Endothelial cell (in vitro differentiated cells): ENCODE data around the gene FERMT3. TPM values are rescaled to one million over a fixed set of nuclear protein-coding genes. Genes with fewer than 3 reads are reported as not detected.

Experiments used
- DNase-seq: peaks from one replicate; pipeline ENCODE4 v3.0.0; 2021; ENCODE audit warnings: low spot score
- H3K27ac Mint-ChIP-seq: one replicate; pipeline ENCODE4 v1.8.0; 2021; ENCODE audit warnings: mixed read lengths, inconsistent platforms; ENCODE audit not compliant: unreplicated experiment
- H3K27me3 Mint-ChIP-seq: one replicate; pipeline ENCODE4 v1.8.0; 2021; ENCODE audit warnings: mild to moderate bottlenecking, moderate library complexity, mixed read lengths, inconsistent platforms; ENCODE audit not compliant: unreplicated experiment
- H3K36me3 Mint-ChIP-seq: one replicate; pipeline ENCODE4 v1.8.0; 2021; ENCODE audit warnings: mild to moderate bottlenecking, low read depth, mixed read lengths, inconsistent platforms; ENCODE audit not compliant: unreplicated experiment
- H3K4me1 Mint-ChIP-seq: one replicate; pipeline ENCODE4 v1.8.0; 2021; ENCODE audit warnings: mild to moderate bottlenecking, mixed read lengths, inconsistent platforms; ENCODE audit not compliant: unreplicated experiment
- H3K4me3 Mint-ChIP-seq: one replicate; pipeline ENCODE4 v1.8.0; 2021; ENCODE audit warnings: mild to moderate bottlenecking, mixed read lengths, inconsistent platforms; ENCODE audit not compliant: unreplicated experiment
- H3K9me3 Mint-ChIP-seq: one replicate; pipeline ENCODE4 v1.8.0; 2021; ENCODE audit warnings: mixed read lengths, inconsistent platforms; ENCODE audit not compliant: unreplicated experiment
- total RNA-seq: library from RNA; stranded (reverse); fragmentation: NEBNext Ultra II Directional; extraction: Animal tissue kit (Norgen Biotek cat#: 25700); gene quantifications from one replicate; pipeline ENCODE4 v1.2.1, GENCODE V29; 2021; ENCODE audit not compliant: unreplicated experiment
- TF ChIP-seq, protein P1 (sequence below): fragments of 200-600 bp; sonication (generic); IDR thresholded peaks from one replicate; pipeline ENCODE4 v1.5.0; 2021; ENCODE audit warnings: antibody characterized with exemption; ENCODE audit not compliant: unreplicated experiment

Gene FERMT3
- total RNA-seq, 1 donor from 2014 or later: 6.2 TPM

DNA sequence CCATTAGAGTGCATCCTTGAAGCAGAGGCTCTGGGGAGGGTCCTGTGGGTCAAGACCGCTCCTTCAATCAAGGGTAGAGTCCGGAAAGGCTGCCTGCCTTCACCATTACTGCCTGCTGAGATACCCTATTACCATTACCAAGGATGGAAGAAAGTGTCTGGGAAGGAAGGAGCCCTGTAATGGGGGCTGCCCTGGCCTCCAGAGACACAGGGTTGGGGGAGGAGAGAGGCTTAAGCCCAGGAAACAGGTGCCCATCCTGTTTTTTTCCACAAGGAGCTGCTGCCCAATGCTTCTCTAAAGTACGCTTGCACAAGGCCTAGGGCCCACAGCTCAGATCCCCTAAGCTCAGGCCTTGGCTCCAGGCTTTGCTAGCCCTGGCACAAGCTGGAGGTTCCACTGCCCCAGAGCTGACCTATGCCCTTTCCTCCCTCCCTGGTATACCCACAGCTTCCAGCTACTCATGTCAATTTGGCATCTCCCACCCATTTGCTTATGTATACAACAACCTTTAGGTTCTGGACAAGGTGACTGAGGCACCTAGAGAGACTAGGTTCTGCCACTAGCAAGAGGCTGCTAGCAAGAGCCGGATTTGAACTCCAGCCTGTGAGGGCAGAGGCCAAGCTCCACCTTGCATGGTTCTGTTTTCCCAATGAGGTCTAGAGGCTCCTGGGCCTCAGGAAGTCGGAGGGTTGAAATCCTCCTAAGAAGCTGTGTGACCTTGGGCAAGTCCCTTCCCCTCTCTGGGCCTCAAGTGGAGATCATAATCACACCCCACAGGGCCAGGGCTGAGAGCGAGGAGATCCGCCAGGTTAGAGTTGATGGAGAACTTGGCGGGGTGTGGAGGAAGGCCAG lies 43.3 kb downstream of the FERMT3 start:
- DNase-seq: no peak
- Mint-ChIP-seq H3K27me3 (peaks cover 10% of the 10 kb centered on the region), H3K4me3 (peak overlapping the region; percentile 69), H3K4me1 (peaks cover 32% of the 10 kb centered on the region), H3K9me3 (no peaks in the 10 kb centered on the region), H3K36me3 (peaks cover 4% of the 10 kb centered on the region), H3K27ac (peak overlapping the region; percentile 57)
- TF ChIP-seq, protein P1, sequence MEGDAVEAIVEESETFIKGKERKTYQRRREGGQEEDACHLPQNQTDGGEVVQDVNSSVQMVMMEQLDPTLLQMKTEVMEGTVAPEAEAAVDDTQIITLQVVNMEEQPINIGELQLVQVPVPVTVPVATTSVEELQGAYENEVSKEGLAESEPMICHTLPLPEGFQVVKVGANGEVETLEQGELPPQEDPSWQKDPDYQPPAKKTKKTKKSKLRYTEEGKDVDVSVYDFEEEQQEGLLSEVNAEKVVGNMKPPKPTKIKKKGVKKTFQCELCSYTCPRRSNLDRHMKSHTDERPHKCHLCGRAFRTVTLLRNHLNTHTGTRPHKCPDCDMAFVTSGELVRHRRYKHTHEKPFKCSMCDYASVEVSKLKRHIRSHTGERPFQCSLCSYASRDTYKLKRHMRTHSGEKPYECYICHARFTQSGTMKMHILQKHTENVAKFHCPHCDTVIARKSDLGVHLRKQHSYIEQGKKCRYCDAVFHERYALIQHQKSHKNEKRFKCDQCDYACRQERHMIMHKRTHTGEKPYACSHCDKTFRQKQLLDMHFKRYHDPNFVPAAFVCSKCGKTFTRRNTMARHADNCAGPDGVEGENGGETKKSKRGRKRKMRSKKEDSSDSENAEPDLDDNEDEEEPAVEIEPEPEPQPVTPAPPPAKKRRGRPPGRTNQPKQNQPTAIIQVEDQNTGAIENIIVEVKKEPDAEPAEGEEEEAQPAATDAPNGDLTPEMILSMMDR: no peak

DNA sequence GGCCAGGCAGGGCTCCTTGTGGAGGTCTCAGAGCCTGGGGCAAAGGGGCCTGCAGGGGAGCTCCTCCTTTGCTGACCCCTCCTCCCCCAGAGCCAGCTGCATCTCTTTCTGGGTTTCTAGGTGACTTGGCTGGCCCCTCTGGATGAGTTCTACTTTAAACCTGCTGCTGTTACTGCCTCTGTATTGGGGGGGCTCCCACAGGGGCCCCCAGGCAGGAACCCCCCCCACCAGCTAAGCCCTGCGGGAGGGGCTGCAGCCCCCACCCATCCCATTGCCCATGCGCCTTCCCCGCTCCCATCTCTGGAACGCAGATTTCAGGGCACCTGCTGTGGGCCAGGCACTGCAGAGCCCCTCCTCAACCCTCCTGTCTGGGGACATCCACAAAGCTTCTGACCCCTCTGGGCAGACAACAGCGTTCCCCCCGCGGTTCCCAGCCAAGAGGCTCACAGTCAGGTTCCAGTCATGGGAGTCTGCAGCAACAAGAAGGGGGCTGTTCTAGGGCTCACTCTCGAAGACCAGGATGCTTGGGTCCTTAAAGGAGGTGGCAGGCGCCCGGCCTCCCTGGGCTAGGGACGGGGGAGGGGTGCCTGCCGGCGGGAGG lies 44.0 kb downstream of the FERMT3 start:
- Mint-ChIP-seq H3K36me3 (peaks cover 8% of the 10 kb centered on the region), H3K27me3 (peaks cover 13% of the 10 kb centered on the region), H3K4me1 (peaks cover 32% of the 10 kb centered on the region), H3K27ac (no peak overlapping the region), H3K9me3 (no peaks in the 10 kb centered on the region), H3K4me3 (no peak overlapping the region)
- DNase-seq: no peak
- TF ChIP-seq, protein P1: no peak

- Mint-ChIP-seq H3K36me3 (peaks cover 8% of the 10 kb centered on the region), H3K4me1 (peaks cover 32% of the 10 kb centered on the region), H3K27me3 (peaks cover 13% of the 10 kb centered on the region), H3K9me3 (no peaks in the 10 kb centered on the region), H3K4me3 (peak within 1 kb of the TSS; percentile 91), H3K27ac (no peak within 1 kb of the TSS)
- TF ChIP-seq, protein P1: peak; percentile 90
- DNase-seq: peak; percentile 82
Observed at GRCh38 chr11:64251016-64251752, 44.7 kb downstream of the FERMT3 start, which contains the start of gene PLCB3. Gene PLCB3 (plus strand): TSS chr11:64251530. CDS start chr11:64251650, 120 bp downstream.

GRCh38 chr11:64251753-64252002 lies 45.2 kb downstream of the FERMT3 start:
- Mint-ChIP-seq H3K4me1 (peaks cover 32% of the 10 kb centered on the region), H3K9me3 (no peaks in the 10 kb centered on the region), H3K27ac (no peak overlapping the region), H3K4me3 (peak overlapping the region; percentile 91), H3K27me3 (peaks cover 13% of the 10 kb centered on the region), H3K36me3 (peaks cover 8% of the 10 kb centered on the region)
- TF ChIP-seq, protein P1: no peak
- DNase-seq: no peak
